ENCODE measurements around the gene ABL2.
"Not testable (repeated sequence)": the region's sequence is repeated elsewhere in the genome, so short reads cannot be mapped to it uniquely, and the experiment has no call there.

Gene ABL2

DNA sequence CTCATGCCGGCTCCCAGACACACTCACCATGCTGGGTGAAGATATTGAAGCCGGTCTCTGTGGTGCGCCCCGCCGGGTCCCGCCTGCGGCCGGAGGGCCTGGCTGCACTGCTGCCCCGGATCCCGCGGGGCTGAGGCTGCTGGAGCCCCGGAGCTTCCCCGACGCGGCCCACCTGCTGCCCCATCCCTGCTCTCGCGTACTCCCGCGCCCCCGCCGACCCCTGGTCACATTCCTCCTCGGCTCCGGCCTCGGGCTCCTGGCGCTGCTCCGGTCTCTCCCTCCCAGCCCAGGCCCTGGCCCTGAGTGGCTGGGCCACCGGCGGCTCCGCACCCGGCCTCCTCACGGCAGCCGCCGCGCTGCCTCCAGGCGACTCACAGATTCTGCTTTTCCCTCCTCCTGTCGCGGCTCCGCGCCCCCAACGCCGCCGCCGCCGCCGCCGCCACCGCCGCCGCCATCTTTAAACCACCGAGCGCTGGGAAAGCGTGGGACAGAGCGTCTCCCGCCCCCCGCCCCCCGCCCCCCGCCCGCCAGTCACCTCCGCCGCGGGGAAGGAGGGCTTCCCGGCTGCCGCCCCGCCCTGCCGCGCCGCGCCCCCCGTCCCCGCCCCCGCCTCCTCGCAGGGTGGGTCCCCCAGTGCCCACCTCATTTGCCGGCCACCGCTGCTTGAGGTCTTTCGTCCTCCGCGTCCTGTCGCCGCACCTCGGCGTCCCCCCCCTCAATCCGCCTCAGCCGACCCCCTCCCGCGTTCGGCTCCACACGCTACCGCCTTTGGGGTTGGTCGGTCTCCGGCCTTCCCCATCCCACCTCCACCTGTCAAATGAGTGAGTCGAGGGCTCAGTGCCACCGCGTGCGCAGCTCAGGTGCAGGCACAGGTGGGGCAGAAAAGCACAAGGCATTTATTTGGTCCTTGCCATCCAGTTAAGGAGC, at the start of gene ABL2:
ABL2 (minus strand) TSS at position 464 of the 927 bp plus-strand sequence; CDS start at position 184, 280 bp downstream.
- peak; percentile 26 to 50 for DNase-seq (ENCODE audit: low read depth in 2 of 2)

DNA sequence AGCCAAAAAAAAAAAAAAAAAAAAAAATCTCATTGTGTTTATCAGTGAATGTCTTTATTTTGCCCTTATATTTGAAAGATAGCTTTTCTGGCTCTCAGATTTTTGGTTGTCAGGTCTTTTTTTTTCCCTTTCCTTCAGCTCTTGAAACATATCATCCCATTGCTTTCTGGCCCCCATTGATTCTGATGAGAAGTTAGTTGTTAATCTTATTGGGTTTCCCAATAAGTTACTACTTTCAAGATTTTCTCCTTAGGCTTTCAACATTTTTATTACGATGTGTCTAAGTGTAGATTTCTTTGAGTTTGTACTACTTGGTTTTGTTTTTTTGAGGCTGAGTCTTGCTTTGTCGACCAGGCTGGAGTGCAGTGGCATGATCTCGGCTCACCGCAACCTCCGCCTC, 49.4 kb upstream of the ABL2 start:
- DNase-seq (ENCODE audit: low read depth in 2 of 2) = no peak

DNA sequence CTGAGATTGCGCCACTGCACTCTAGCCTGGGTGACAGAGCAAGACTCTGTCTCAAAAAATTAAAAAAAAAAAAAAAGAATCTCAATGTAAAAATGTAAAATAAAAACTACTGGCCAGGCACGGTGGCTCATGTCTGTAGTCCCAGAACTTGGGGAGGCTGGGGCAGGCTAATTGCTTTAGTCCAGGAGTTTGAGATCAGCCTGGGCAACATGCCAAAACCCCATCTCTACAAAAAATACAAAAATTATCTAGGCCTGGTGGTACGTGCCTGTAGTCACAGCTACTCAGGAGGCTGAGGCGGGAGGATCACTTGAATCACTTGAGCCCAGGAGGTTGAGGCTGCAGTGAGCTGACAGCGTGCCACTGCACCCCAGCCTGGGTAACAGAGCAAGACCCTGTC, 44.9 kb upstream of the ABL2 start:
- not testable (repeated sequence) for DNase-seq (ENCODE audit: low read depth in 2 of 2)

DNA sequence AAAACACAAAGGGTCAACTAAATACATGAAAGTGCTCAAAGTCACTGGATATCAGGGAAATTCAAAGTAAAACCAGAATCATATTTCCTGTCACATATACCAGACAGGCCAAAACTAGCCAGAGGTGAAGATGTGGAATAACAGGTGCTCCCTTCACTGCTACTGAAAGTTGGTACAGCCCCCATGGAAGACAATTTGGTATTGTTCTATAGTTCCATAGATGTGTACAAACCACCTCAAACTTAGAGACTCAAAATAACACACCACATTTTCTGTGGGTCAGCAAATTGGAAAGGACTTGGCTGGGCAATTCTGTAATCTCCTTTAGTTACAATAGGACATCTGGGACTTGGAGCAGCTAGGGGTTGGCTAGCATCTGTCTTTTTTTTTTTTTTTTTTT, 39.6 kb upstream of the ABL2 start:
- no peak for DNase-seq (ENCODE audit: low read depth in 2 of 2)

DNA sequence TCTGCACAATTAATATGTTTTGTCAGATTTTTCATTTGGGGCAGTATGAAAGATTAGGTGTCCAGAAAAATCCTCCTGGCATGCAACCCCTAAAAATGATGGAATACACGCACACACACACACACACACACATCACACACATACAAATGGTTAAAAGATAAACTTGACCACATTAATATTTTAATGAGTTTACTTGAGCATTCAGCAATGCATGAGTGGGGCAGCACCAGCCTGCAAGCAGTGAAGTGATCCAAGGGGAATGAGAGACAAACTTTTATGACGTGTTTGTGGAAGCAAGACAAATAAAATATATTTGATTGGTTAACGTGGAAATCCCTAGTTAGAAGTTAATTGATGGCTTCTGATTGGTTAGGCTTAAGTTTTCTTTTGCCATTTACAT, 35.0 kb upstream of the ABL2 start:
- no peak for DNase-seq (ENCODE audit: low read depth in 2 of 2)

DNA sequence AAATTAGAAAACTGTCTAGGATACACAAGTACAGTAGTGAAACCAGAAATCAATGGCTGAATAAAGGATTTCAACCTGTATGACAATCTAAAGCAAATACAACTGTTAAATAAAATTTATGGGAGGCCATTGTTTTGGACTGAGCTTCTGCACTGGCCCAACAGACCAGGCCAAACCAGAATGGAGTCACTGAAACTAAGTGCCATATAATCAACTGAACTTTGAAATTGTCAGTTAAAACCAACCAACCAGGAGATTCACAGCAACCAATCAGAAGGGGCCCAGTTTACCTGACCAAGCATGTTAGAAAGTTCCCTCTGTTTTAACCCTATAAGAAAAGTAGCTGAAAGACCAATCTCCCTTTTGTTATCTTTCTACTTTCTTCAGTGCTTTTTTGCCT, 33.6 kb upstream of the ABL2 start:
- DNase-seq (ENCODE audit: low read depth in 2 of 2) = no peak

DNA sequence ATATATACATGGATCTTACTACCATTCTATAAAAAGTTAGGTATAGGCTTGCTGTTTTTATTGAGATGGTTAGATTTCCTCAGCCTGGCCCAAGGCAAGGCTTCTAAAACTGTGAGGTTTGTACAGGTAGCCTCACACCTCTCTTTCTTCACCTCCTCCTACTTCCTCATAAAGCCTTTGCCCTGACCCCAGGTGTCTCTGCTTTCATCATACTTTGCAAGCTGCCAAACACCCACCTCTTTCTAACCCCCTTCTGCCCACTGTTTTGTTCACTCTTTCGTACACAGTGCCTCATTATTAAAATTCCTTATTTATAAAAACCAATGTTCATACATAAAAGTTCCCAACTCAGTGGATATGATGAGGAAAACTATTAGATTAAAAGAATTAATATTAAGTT, 32.7 kb upstream of the ABL2 start:
- DNase-seq (ENCODE audit: low read depth in 2 of 2) = no peak

DNA sequence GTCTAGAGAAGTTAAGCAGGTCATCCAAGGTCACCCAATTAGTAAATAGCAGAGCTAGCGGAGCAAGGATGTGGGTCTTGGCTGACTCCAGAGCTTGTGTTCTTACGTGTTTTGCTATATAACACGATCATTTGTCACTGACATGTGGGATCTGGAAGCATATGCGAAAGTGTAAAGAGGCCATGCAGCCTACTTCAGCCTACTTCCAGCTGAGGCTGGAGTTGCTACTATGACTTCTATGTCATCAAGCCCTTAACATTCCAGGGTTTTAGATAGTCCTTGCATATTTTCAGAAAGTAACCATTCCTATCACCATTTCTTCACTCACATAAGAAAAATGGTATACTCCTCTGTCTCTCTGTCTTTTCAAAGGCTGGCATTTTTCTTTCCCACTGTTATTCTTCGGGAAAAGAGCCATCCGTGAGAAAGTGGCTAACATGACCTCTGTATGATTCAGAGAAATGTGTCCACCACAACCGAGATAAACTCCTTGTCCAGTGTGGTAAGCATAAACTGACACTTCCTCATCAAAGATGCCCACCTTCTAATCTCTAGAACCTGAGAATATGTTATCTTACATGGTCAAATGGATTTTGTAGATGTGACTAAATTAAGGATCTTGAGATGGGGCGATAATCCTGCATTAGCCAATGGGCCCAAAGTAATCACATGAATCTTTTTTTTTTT, 24.0 kb upstream of the ABL2 start:
- DNase-seq (ENCODE audit: low read depth in 2 of 2) = no peak

DNA sequence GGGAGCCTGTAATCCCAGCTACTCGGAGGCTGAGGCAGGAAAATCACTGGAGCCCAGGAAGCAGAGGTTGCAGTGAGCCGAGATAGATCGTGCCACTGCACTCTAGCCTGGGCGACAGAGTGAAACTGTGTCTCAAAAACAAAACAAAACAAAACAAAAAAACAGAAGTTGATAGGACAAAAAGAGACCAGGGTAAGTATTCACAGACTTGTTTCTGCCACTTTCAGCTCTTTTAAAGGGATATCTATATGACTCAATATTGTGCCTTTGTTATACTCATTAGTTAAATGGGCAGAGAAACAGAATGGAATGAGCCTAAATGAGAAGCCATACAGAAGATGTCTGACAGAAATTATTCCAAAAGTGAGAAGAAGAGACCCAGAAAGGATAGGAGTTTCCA, 23.1 kb upstream of the ABL2 start:
- DNase-seq (ENCODE audit: low read depth in 2 of 2) = no peak

DNA sequence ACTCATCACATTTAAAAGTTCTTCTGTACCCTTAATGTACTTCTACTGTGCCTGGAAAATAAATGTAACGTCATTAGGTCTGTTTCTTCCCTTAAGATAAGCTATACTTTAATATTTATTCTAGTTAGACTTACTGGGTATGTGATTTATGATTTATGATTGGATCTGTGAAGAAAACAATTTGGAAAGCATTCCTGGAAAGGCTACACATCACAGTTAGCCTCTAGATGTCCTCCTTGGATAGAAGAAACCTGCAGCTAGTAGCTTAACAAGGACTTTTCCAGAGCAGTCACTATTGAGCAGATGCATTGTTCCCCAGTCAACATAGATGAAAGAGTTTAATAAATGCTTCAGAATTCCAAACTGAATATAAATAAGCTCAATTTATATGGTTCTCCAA, 22.2 kb upstream of the ABL2 start:
- no peak for DNase-seq (ENCODE audit: low read depth in 2 of 2)

DNA sequence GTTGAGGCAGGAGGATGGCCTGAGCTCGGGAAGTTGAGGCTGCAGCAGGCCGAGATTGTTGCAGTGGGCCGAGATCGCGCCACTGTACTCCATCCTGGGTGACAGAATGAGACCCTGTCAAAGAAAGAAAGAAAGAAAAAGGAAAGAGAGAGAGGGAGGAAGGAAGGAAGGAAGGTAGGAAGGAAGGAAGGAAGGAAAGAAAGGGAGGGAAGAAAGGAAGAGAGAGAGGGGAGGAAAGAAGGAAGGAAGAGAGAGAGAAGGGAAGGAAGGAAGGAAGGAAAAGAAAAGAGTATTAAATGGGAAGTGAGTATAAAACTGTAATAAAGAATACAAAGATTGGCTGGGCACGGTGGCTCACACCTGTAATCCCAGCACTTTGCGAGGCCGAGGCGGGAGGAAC, 18.4 kb upstream of the ABL2 start:
- no peak for DNase-seq (ENCODE audit: low read depth in 2 of 2)

DNA sequence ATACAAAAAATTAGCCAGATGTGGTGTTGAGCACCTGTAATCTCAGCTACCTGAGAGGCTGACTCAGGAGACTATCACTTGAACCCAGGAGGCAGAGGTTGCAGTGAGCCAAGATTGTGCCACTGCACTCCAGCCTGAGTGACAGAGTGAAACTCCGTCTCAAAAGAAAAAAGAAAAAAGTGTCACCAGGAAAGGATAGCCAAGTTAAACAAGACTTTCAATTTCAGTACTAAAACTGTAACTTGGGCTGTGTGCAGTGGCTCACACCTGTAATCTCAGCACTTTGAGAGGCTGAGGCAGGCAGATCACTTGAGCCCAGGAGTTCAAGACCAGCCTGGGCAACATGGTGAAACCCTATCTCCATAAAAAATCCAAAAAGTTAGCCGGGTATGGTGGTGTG, 15.9 kb upstream of the ABL2 start:
- DNase-seq (ENCODE audit: low read depth in 2 of 2) = not testable (repeated sequence)

DNA sequence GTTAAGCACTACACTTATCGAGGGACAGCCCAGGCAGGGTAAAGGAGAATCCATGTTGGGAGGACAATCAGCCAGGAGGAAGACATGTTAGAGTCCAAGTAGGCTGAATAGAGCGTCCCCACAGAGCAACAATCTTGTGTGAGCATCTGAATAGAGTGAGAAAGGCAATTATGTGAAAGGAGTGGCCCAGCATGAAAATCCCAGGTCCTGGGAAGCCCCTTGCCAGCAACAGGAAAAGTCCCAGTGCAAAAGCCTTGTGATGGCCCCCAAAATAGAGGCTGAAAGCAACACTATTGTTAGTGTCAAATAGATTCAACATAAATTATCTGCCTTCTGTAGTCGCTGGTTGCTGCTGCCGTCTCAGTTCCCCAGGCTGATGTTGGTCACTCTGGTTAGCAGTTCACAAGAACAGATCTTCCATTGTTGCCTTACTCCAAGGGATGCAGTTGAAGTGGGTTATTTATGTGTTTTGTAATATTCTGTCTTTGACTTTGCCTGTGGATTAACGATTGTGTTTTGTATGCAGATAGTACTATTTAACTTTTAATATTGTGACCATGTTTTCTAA, 12.1 kb upstream of the ABL2 start:
- DNase-seq (ENCODE audit: low read depth in 2 of 2) = no peak

DNA sequence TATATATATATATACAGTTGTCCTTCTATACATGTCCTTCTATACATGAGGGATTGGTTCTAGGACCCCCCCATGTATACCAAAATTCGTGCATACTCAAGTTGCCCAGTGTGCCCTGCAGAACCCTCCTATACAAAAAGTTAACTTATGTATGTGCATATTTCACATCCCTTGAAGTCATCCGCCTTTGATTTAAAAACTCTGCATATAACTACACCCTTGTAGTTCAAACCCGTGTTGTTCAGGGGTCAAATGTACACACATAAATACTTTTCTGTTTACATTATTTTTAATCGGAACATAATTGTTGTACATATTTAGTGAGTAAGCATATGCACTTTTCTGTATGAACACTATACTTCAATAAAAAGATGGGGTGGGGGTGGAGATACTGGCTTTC, 7.7 kb upstream of the ABL2 start:
- no peak for DNase-seq (ENCODE audit: low read depth in 2 of 2)

DNA sequence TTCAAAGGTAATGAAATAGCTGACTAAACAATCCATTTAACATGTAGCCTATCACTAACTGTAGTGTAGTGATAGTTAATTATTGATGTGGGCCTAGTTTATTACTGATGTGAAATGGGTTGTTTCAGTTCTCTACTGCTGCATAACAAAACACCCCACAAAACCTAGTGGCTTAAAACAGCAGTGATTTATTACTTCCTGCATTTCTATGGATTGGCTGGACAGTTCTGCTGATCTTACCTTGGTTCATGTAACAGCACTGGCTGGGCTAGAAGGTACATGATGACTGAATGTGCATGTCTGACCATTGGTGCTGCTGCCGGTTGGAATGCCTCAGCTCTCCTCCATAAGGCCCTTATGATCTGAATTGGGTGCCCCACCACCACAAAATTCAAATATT, 5.4 kb upstream of the ABL2 start:
- no peak for DNase-seq (ENCODE audit: low read depth in 2 of 2)

DNA sequence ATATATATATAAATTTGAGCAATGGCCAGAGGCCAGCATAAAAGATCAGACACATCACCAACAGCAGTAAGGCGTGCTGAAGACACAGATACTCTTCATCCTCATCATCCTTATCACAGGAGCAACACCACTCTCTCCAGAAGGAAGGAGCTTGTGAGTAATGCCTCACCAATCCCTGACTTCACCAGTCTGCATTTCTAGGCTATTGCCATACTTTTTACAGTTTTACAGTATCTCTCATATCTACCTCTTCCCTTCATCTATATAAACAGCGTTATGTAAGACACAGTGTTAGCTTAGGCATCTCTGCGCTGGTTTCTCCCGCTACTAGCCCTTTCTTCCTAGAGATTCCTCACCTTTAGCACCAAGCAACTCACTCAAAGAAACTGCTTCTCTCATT, 2.4 kb upstream of the ABL2 start:
- no peak for DNase-seq (ENCODE audit: low read depth in 2 of 2)

DNA sequence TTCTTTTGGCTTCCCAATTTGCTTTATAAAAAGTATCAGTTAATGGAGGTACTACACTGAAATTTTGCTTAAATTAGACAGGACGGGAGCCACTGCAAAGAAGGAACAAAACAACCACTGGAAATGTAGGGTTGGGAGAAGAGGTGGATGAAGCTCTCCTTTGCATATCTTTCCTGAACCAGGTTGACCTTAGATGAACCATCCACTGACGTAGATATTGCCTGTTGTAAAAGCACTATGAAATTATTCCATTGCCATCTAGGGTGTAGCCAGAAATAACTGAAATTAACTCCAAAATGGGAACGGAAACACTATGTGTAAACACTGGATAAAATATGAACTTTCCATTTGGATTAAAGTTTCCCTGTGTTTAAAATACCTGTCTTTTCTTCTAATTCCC, 1.2 kb upstream of the ABL2 start:
- no peak for DNase-seq (ENCODE audit: low read depth in 2 of 2)

DNA sequence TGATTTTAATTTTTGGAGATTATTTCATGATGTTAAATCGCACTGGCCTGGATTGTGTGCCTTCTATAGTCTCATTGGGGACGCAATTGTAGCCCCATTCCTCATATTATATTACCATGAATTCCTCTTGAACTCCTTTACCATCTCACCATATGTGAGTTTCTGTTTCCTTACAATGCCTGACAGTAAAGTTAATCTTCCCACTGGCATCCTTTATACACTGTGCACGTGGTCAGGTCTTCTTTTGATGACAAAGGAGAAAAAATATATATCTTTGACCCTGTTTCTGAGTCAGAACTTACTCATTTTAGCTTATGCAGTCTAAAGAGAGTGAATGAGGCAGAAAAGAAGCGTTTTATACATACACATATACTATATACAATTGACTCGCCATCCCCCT, 774 bp upstream of the ABL2 start:
- DNase-seq (ENCODE audit: low read depth in 2 of 2) = no peak

DNA sequence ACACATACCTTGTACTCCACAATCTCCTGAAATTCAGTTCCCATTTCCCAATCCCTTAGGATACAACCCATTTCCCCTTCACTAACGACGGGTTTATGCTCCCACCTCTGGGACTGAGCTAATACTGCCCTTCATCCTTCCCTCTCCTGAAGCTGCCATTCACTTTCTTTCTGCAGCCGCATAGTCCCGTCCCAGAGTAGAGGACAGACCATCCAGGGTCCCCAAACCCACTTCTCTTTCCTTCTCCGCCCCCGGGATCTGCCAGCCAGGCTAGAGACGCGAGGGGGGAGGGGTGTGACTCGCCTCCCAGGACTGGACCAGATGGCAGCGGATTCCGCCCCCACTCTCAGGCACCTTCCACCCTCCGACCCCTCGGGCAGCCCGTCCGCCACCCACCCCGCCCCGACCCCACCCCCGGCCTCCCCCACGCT, 679 bp downstream of the ABL2 start:
- DNase-seq (ENCODE audit: low read depth in 2 of 2) = peak; percentile 17 to 29

DNA sequence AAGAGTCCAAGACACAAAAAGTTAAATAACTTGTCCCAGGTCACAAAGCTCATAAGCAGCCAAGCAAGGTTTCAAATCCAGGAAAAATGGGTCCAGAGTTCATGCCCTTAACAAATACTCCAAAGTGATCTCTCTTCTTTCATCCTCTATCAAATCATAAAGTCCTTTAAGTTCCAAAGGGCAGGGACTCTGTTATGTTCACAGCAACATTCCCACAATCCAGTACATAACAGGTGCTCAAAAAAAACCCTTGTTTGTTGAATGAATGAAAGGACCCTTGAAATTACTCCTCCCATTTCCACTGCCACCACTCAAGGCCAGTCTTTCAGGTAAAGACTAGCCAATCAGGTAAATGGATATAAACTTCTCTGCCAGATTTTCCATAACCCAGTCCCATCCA, 2.7 kb downstream of the ABL2 start:
- no peak for DNase-seq (ENCODE audit: low read depth in 2 of 2)

DNA sequence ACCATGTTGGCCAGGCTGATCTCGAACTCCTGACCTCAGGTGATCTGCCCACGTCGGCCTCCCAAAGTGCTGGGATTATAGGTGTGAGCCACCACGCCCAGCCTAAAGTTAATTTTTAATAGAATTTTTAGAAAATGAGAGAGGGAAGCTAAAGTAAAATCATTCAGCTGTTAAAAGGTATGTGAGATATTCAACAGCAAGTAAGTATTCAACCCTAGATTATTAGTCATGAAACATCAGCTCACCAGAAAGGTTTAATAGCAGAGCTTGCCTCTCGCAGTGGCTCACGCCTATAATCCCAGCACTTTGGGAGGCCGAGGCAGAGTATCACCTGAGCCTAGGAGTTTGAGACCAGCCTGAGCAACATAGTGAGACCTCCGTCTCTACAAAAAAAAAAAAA, 5.0 kb downstream of the ABL2 start:
- DNase-seq (ENCODE audit: low read depth in 2 of 2) = not testable (repeated sequence)

DNA sequence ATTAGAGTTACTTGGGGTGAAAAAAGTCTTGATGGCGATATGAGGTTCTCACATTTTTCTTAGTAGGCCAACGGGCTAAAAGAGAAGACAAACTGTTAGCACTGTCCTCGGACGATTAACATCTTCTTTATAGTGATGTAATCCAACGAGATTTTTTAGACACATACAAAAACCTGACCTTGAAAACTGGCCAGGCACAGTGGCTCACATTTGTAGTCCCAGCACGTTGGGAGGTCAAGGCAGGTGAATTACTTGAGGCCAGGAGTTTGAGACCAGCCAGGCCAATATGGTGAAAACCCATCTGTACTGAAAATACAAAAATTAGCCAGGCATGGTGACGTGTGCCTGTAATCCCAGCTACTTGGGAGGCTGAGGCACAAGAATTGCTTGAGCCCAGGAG, 8.4 kb downstream of the ABL2 start:
- not testable (repeated sequence) for DNase-seq (ENCODE audit: low read depth in 2 of 2)

All from stimulated activated CD4-positive, alpha-beta T cell treated with anti-CD3 and anti-CD28 coated beads, Interleukin-12 subunit alpha, Interleukin-12 subunit beta, amount 100 ng/mL, for 24 hours (primary cell).